ENCODE measurements around the gene FGB.

Gene FGB

GRCh38 chr4:154597798-154598774 lies 35.3 kb downstream of the FGB start:
- no peak for DNase-seq

GRCh38 chr4:154602404-154603020 lies 39.7 kb downstream of the FGB start:
- DNase-seq, result no peak

- no peak for DNase-seq
Observed at GRCh38 chr4:154603033-154603943, 40.5 kb downstream of the FGB start.

GRCh38 chr4:154604696-154605200 lies 41.9 kb downstream of the FGB start:
- DNase-seq, result no peak

- no peak for DNase-seq
Observed at GRCh38 chr4:154606728-154607723, 44.2 kb downstream of the FGB start.

- no peak for DNase-seq
Observed at GRCh38 chr4:154608361-154609252, 45.8 kb downstream of the FGB start.

GRCh38 chr4:154609532-154609931 lies 46.7 kb downstream of the FGB start:
- no peak for DNase-seq

GRCh38 chr4:154610582-154610981 lies 47.8 kb downstream of the FGB start:
- no peak for DNase-seq

- DNase-seq, result no peak
Observed at GRCh38 chr4:154611833-154612232, 49.0 kb downstream of the FGB start.

GRCh38 chr4:154612472-154613414 lies 49.9 kb downstream of the FGB start, which contains the start of gene FGG:
TSS of gene FGG (minus strand) at chr4:154612656. CDS start at chr4:154612609, 47 bp downstream.
- DNase-seq, result no peak

- no peak for DNase-seq
Observed at GRCh38 chr4:154614306-154614705, 51.5 kb downstream of the FGB start.

- no peak for DNase-seq
Observed at GRCh38 chr4:154615211-154615610, 52.4 kb downstream of the FGB start.

GRCh38 chr4:154616287-154616686 lies 53.5 kb downstream of the FGB start:
- no peak for DNase-seq

- no peak for DNase-seq
Observed at GRCh38 chr4:154616731-154617130, 53.9 kb downstream of the FGB start.

- no peak for DNase-seq
Observed at GRCh38 chr4:154617820-154618317, 55.1 kb downstream of the FGB start.

- DNase-seq, result peak; percentile 11 to 22
Observed at GRCh38 chr4:154618708-154619315, 56.0 kb downstream of the FGB start.

GRCh38 chr4:154620111-154620510 lies 57.3 kb downstream of the FGB start:
- DNase-seq, result no peak

Data from SHP77 (cell line).